OCI-LY3 (cell line): Measurements from ENCODE around the gene CSTPP1.

Experiments
- CTCF ChIP-seq: fragments of 200-600, 300-600 bp; sonication (generic); IDR thresholded peaks from 2 replicates; pipeline ENCODE4 v1.5.1; 2014; ENCODE audit warnings: antibody characterized with exemption, low read length, low read depth
- EZH2phosphoT487 ChIP-seq: fragments of 200-600 bp; shearing (Covaris generic); IDR thresholded peaks from 2 replicates; pipeline ENCODE4 v1.6.1; 2018; ENCODE audit warnings: antibody characterized with exemption, mixed run types, low read depth

GRCh38 chr11:47186076-47186699 is 249.6 kb downstream of the CSTPP1 start, which contains the start of gene PACSIN3:
- TF ChIP-seq CTCF, result no peak
- no peak for TF ChIP-seq EZH2phosphoT487
